Naive thymus-derived CD8-positive, alpha-beta T cell (primary cell): ENCODE results near the gene WBP4. TPM values are rescaled to one million over a fixed set of nuclear protein-coding genes. Genes with fewer than 3 reads are reported as not detected.
"Not testable (repeated sequence)": the region's sequence is repeated elsewhere in the genome, so short reads cannot be mapped to it uniquely, and the experiment has no call there.

ENCODE experiments used
- ATAC-seq, 2 donors: fragments of 150-1000 bp; cut with Tn5 transposase in 1 of 2; sonication (Bioruptor Pico), chemical (Tn5 transposase) in 1 of 2; 1 replicate in 1 of 2; 2 replicates in 1 of 2; pipeline ENCODE4 v1.10.0; 2021; ENCODE audit warnings: mild to moderate bottlenecking in 2 of 2, moderate library complexity in 2 of 2
- POLR2A ChIA-PET: fragments of 350-600 bp; sonication (Branson Sonifier 250); formaldehyde crosslinking; loops from one replicate; lab custom pipeline; 2021; ENCODE audit warnings: antibody characterized with exemption; lab: Charles Lee
- DNase-seq, 10 donors: peaks; one replicate each; pipeline versions ENCODE4 v3.0.0 to v3.0.0-alpha.2; 2020 to 2022
- H3K27ac Mint-ChIP-seq, 10 donors: one replicate each; pipeline ENCODE4 v1.8.0; 2020 to 2022; ENCODE audit warnings: mild to moderate bottlenecking in 10 of 10, mixed read lengths in 10 of 10, moderate library complexity in 4 of 10, inconsistent platforms in 1 of 10
- H3K27me3 Mint-ChIP-seq, 5 donors: one replicate each; pipeline ENCODE4 v1.8.0; 2021 to 2022; ENCODE audit warnings: mixed read lengths in 5 of 5
- H3K36me3 Mint-ChIP-seq, 3 donors: one replicate each; pipeline ENCODE4 v1.8.0; 2020 to 2022; ENCODE audit warnings: mixed read lengths in 3 of 3, mild to moderate bottlenecking in 2 of 3, inconsistent platforms in 1 of 3
- H3K4me1 Mint-ChIP-seq, 4 donors: one replicate each; pipeline ENCODE4 v1.8.0; 2021 to 2022; ENCODE audit warnings: mixed read lengths in 4 of 4
- H3K4me3 Mint-ChIP-seq, 10 donors: one replicate each; pipeline ENCODE4 v1.8.0; 2020 to 2022; ENCODE audit warnings: mild to moderate bottlenecking in 10 of 10, mixed read lengths in 10 of 10, moderate library complexity in 6 of 10, inconsistent platforms in 1 of 10
- H3K9me3 Mint-ChIP-seq, 9 donors: one replicate each; pipeline ENCODE4 v1.8.0; 2020 to 2022; ENCODE audit warnings: mixed read lengths in 9 of 9, mild to moderate bottlenecking in 3 of 9, inconsistent platforms in 1 of 9, moderate library complexity in 1 of 9
- polyA plus RNA-seq, 3 donors: library from polyadenylated mRNA; unstranded; fragments of 300-500 nt; fragmentation: Illumina TruSeq; gene quantifications; one replicate each; pipeline ENCODE4 v1.2.3, GENCODE V29; 2021
- total RNA-seq, 8 experiments: library from RNA in 2 of 8; stranded (reverse) in 2 of 8; gene quantifications; one replicate each; pipeline ENCODE4 v1.2.3 and lab custom pipeline; 2021 to 2026

The WBP4 gene
- total and polyA plus RNA-seq, 5 experiments from 2014 or later = 3.7 to 9.0 (median 4.9) TPM

- not testable (repeated sequence) for H3K4me3 Mint-ChIP-seq, ATAC-seq
Observed at GRCh38 chr13:41095681-41096080, 34.4 kb downstream of the WBP4 start.

GRCh38 chr13:41098761-41099160, 37.5 kb downstream of the WBP4 start:
- Mint-ChIP-seq H3K27ac (no peak overlapping the region), H3K9me3 (no peaks in the 10 kb centered on the region), H3K4me3 (no peak overlapping the region), H3K4me1 (peaks cover 0 to 2% (median under 1%) of the 10 kb centered on the region in 4 donors), H3K27me3 (no peaks in the 10 kb centered on the region), H3K36me3 (no peaks in the 10 kb centered on the region)
- DNase-seq = no peak
- POLR2A ChIA-PET = no interaction called here
- ATAC-seq = no peak

More at GRCh38 chr13:41095681-41096080, 34.4 kb downstream of the WBP4 start:
- POLR2A ChIA-PET, H3K4me1 Mint-ChIP-seq, H3K36me3 Mint-ChIP-seq, H3K27me3 Mint-ChIP-seq, H3K9me3 Mint-ChIP-seq, DNase-seq: not testable (repeated sequence)
- H3K27ac Mint-ChIP-seq = peak overlapping the region in 1 of 10 donors; percentile 1

GRCh38 chr13:41099986-41100385, 38.7 kb downstream of the WBP4 start:
- DNase-seq = no peak
- Mint-ChIP-seq H3K27me3 (no peaks in the 10 kb centered on the region), H3K36me3 (no peaks in the 10 kb centered on the region), H3K9me3 (no peaks in the 10 kb centered on the region), H3K4me1 (peaks cover 0 to 2% (median under 1%) of the 10 kb centered on the region in 4 donors), H3K27ac (no peak overlapping the region), H3K4me3 (no peak overlapping the region)
- no peak for ATAC-seq
- POLR2A ChIA-PET = no interaction called here

GRCh38 chr13:41107104-41107571, 45.8 kb downstream of the WBP4 start:
- DNase-seq (no peak), ATAC-seq (no peak)
- no peaks in the 10 kb centered on the region for H3K9me3 Mint-ChIP-seq
- H3K36me3 Mint-ChIP-seq = no peaks in the 10 kb centered on the region
- H3K4me3 Mint-ChIP-seq = no peak overlapping the region
- POLR2A ChIA-PET = no interaction called here
- H3K27ac Mint-ChIP-seq = no peak overlapping the region
- H3K27me3 Mint-ChIP-seq = no peaks in the 10 kb centered on the region
- H3K4me1 Mint-ChIP-seq = peaks cover 0 to 2% (median 0%) of the 10 kb centered on the region in 4 donors

- ATAC-seq (no peak), DNase-seq (no peak)
- H3K4me3 Mint-ChIP-seq = no peak overlapping the region
- H3K27ac Mint-ChIP-seq = no peak overlapping the region
- POLR2A ChIA-PET = interaction anchor here (0.6 kb wide), 1 partner anchor 1577 kb away, joined by 3 read pairs; no protein-coding TSS in a partner anchor
- no peaks in the 10 kb centered on the region for H3K27me3 Mint-ChIP-seq
- H3K9me3 Mint-ChIP-seq = no peaks in the 10 kb centered on the region
- peaks cover 0 to 2% (median 0%) of the 10 kb centered on the region in 4 donors for H3K4me1 Mint-ChIP-seq
- no peaks in the 10 kb centered on the region for H3K36me3 Mint-ChIP-seq
Observed at GRCh38 chr13:41107584-41108014, 46.3 kb downstream of the WBP4 start.

- Mint-ChIP-seq H3K4me1 (no peaks in the 10 kb centered on the region), H3K4me3 (no peak overlapping the region), H3K27ac (peak overlapping the region in 1 of 10 donors; percentile 53), H3K36me3 (no peaks in the 10 kb centered on the region), H3K9me3 (no peaks in the 10 kb centered on the region), H3K27me3 (no peaks in the 10 kb centered on the region)
- ATAC-seq = no peak
- DNase-seq = no peak
- POLR2A ChIA-PET = no interaction called here
Observed at GRCh38 chr13:41111454-41111853, 50.1 kb downstream of the WBP4 start.

GRCh38 chr13:41117869-41118268, 56.6 kb downstream of the WBP4 start:
- Mint-ChIP-seq H3K27ac (no peak overlapping the region), H3K36me3 (no peaks in the 10 kb centered on the region), H3K9me3 (no peaks in the 10 kb centered on the region), H3K4me1 (peaks cover 0 to 2% (median under 1%) of the 10 kb centered on the region in 4 donors), H3K4me3 (no peak overlapping the region), H3K27me3 (no peaks in the 10 kb centered on the region)
- ATAC-seq (no peak), DNase-seq (no peak)
- POLR2A ChIA-PET = no interaction called here

GRCh38 chr13:41122838-41123237, 61.5 kb downstream of the WBP4 start:
- POLR2A ChIA-PET = no interaction called here
- Mint-ChIP-seq H3K36me3 (peaks cover 4 to 19% (median 17%) of the 10 kb centered on the region in 3 donors), H3K27me3 (no peaks in the 10 kb centered on the region), H3K9me3 (peaks cover 0 to 5% (median 2%) of the 10 kb centered on the region in 9 donors), H3K4me1 (peaks cover 2 to 8% (median 7%) of the 10 kb centered on the region in 4 donors), H3K27ac (peak overlapping the region in 2 of 10 donors; percentile 13 to 81), H3K4me3 (no peak overlapping the region)
- peak; percentile 57 to 59 for ATAC-seq
- peak in 2 of 10 donors; percentile 23 to 35 for DNase-seq

- ATAC-seq = no peak
- peaks cover 4 to 21% (median 20%) of the 10 kb centered on the region in 3 donors for H3K36me3 Mint-ChIP-seq
- H3K27ac Mint-ChIP-seq = peak overlapping the region in 1 of 10 donors; percentile 63
- POLR2A ChIA-PET = no interaction called here
- peak overlapping the region in 2 of 10 donors; percentile 47 to 50 for H3K4me3 Mint-ChIP-seq
- no peak for DNase-seq
- H3K27me3 Mint-ChIP-seq = no peaks in the 10 kb centered on the region
- H3K9me3 Mint-ChIP-seq = peaks cover 0 to 5% (median 2%) of the 10 kb centered on the region in 9 donors
- H3K4me1 Mint-ChIP-seq = peaks cover 11 to 46% (median 41%) of the 10 kb centered on the region in 4 donors
Observed at GRCh38 chr13:41127701-41128100, 66.4 kb downstream of the WBP4 start.

- Mint-ChIP-seq H3K27ac (peak overlapping the region in 8 of 10 donors; percentile 1 to 91 (median 26)), H3K4me1 (peaks cover 17 to 55% (median 51%) of the 10 kb centered on the region in 4 donors), H3K4me3 (peak overlapping the region; percentile 90 to 99 (median 98)), H3K27me3 (no peaks in the 10 kb centered on the region), H3K36me3 (peaks cover 4 to 15% (median 14%) of the 10 kb centered on the region in 3 donors), H3K9me3 (peaks cover 0 to 5% (median 2%) of the 10 kb centered on the region in 9 donors)
- POLR2A ChIA-PET = no interaction called here
- peak in 1 of 10 donors; percentile 10 for DNase-seq
- no peak for ATAC-seq
Observed at GRCh38 chr13:41130356-41130755, 69.0 kb downstream of the WBP4 start.

- POLR2A ChIA-PET = interaction anchor here (0.7 kb wide), 1 partner anchor 66 kb away, joined by 3 read pairs; no protein-coding TSS in a partner anchor
- not testable (repeated sequence) for H3K9me3 Mint-ChIP-seq, H3K36me3 Mint-ChIP-seq, DNase-seq, H3K27me3 Mint-ChIP-seq, ATAC-seq
- peaks cover 17 to 55% (median 51%) of the 10 kb centered on the region in 4 donors for H3K4me1 Mint-ChIP-seq
- H3K27ac Mint-ChIP-seq = peak overlapping the region in 9 of 10 donors; percentile 7 to 96 (median 51)
- peak overlapping the region; percentile 90 to 99 (median 98) for H3K4me3 Mint-ChIP-seq
Observed at GRCh38 chr13:41131189-41131588, 69.9 kb downstream of the WBP4 start.

GRCh38 chr13:41131660-41132511, 70.6 kb downstream of the WBP4 start:
- peak overlapping the region; percentile 69 to 97 (median 96) for H3K27ac Mint-ChIP-seq
- peak overlapping the region; percentile 90 to 99 (median 98) for H3K4me3 Mint-ChIP-seq
- not testable (repeated sequence) for H3K9me3 Mint-ChIP-seq, H3K36me3 Mint-ChIP-seq, ATAC-seq, H3K27me3 Mint-ChIP-seq
- DNase-seq = peak in 1 of 10 donors; percentile 1
- POLR2A ChIA-PET = interaction anchor here (0.6 to 1.0 kb wide), 4 partner anchors 10 to 1140 kb away, joined by 3 read pairs; partner anchors contain the start of gene AKAP11
- peaks cover 19 to 56% (median 51%) of the 10 kb centered on the region in 4 donors for H3K4me1 Mint-ChIP-seq
